GM18519 (cell line): ENCODE results near the gene JAG1.

Experiments
- ATAC-seq: cut with Tn5 transposase; IDR thresholded peaks from one replicate; pipeline ENCODE4 v1.9.1; 2021; ENCODE audit warnings: mild to moderate bottlenecking, moderate library complexity; ENCODE audit not compliant: unreplicated experiment, low FRiP score

JAG1 gene

GRCh38 chr20:10641467-10641866 is 32.3 kb downstream of the JAG1 start:
- ATAC-seq = no peak

- ATAC-seq = no peak
These were observed 32.9 kb downstream of the JAG1 start for GRCh38 chr20:10640897-10641296.

- ATAC-seq = no peak
These were observed 33.9 kb downstream of the JAG1 start for GRCh38 chr20:10639737-10640556.

GRCh38 chr20:10639077-10639736 is 34.6 kb downstream of the JAG1 start:
- ATAC-seq = no peak

GRCh38 chr20:10637563-10637962 is 36.2 kb downstream of the JAG1 start:
- ATAC-seq = no peak

GRCh38 chr20:10637031-10637559 is 36.7 kb downstream of the JAG1 start:
- no peak for ATAC-seq

GRCh38 chr20:10636326-10636818 is 37.4 kb downstream of the JAG1 start:
- ATAC-seq = no peak

- ATAC-seq = no peak
These were observed 38.2 kb downstream of the JAG1 start for GRCh38 chr20:10635476-10636208.

- ATAC-seq = no peak
These were observed 39.0 kb downstream of the JAG1 start for GRCh38 chr20:10634683-10635411.

- ATAC-seq = no peak
These were observed 39.6 kb downstream of the JAG1 start for GRCh38 chr20:10634211-10634610.

GRCh38 chr20:10633718-10634117 is 40.1 kb downstream of the JAG1 start:
- no peak for ATAC-seq

- no peak for ATAC-seq
These were observed 40.9 kb downstream of the JAG1 start for GRCh38 chr20:10632721-10633509.

GRCh38 chr20:10631126-10631525 is 42.7 kb downstream of the JAG1 start:
- no peak for ATAC-seq

- no peak for ATAC-seq
These were observed 43.7 kb downstream of the JAG1 start for GRCh38 chr20:10629946-10630650.

GRCh38 chr20:10626896-10627295 is 46.9 kb downstream of the JAG1 start:
- no peak for ATAC-seq

- no peak for ATAC-seq
These were observed 48.2 kb downstream of the JAG1 start for GRCh38 chr20:10625641-10626040.

- no peak for ATAC-seq
These were observed 51.0 kb downstream of the JAG1 start for GRCh38 chr20:10622657-10623418.

GRCh38 chr20:10621149-10621548 is 52.6 kb downstream of the JAG1 start:
- ATAC-seq = no peak
